GM12873 (cell line): ENCODE measurements around the gene FAM114A2.

Experiments
- CTCF ChIP-seq: IDR thresholded peaks from 2 replicates; pipeline ENCODE4 v1.5.1; 2012; ENCODE audit warnings: low read depth, mild to moderate bottlenecking, moderate library complexity, low read length, control low read depth; ENCODE audit not compliant: insufficient read depth; ENCODE audit errors: missing control alignments

The FAM114A2 gene

DNA sequence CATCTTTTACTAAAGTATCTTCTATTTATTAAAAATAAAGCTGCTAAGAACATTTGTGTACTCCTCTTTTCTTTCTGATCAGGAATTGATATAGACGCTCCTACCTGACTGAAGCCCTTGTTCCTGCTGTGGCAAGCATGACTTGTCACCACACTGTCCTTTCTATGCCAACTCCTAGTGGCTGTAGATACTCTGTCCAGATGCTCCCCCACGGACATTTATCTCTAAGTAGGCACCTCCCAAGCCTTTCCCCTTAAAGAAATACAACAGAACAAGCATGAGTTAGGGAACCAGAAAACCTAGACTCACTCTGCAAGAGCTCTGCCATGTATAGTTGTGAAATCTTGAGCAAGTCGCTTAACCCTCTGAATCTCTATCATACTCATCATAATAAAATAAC is 53.2 kb downstream of the FAM114A2 start:
- TF ChIP-seq CTCF, result no peak

GRCh38 chr5:153983885-153984284 is 54.8 kb downstream of the FAM114A2 start:
- no peak for TF ChIP-seq CTCF

- TF ChIP-seq CTCF, result no peak
These were observed 56.7 kb downstream of the FAM114A2 start for GRCh38 chr5:153981905-153982605.

GRCh38 chr5:153979028-153979783 is 59.5 kb downstream of the FAM114A2 start:
- TF ChIP-seq CTCF, result no peak

- TF ChIP-seq CTCF, result no peak
These were observed 63.9 kb downstream of the FAM114A2 start for GRCh38 chr5:153974813-153975163.

- peak; percentile 74 for TF ChIP-seq CTCF
These were observed 64.4 kb downstream of the FAM114A2 start for GRCh38 chr5:153974131-153974812.

GRCh38 chr5:153972240-153972639 is 66.5 kb downstream of the FAM114A2 start:
- no peak for TF ChIP-seq CTCF
